GM23338 (cell line): ENCODE data around the gene SFT2D3. TPM values are rescaled to one million over a fixed set of nuclear protein-coding genes. Genes with fewer than 3 reads are reported as not detected.

Source experiments
- ATAC-seq: fragments of 200-7000 bp; cut with Tn5 transposase; 3 replicates; pipeline ENCODE4 v1.9.1; 2020
- DNase-seq: peaks from one replicate; pipeline ENCODE4 v3.0.0-alpha.2; 2015; ENCODE audit warnings: low spot score
- H2AFZ ChIP-seq: fragments of 200-600 bp; sonication (generic); 2 replicates; pipeline ENCODE4 v1.8.0; 2016; ENCODE audit warnings: antibody characterized with exemption, mild to moderate bottlenecking, moderate library complexity
- H3F3A ChIP-seq: fragments of 200-600 bp; sonication (generic); replicated peaks from 2 replicates; pipeline ENCODE4 v1.8.0; 2017; ENCODE audit warnings: antibody characterized with exemption, mixed run types, low read depth
- H3K27ac ChIP-seq: fragments of 200-600 bp; sonication (generic); 2 replicates; pipeline ENCODE4 v1.6.1; 2016; ENCODE audit warnings: low read depth
- H3K27me3 ChIP-seq: fragments of 200-600 bp; sonication (generic); 2 replicates; pipeline ENCODE4 v1.8.0; 2016; ENCODE audit warnings: mild to moderate bottlenecking, mixed run types, moderate library complexity; ENCODE audit not compliant: insufficient read depth
- H3K36me3 ChIP-seq: fragments of 200-600 bp; sonication (generic); 2 replicates; pipeline ENCODE4 v1.8.0; 2016; ENCODE audit warnings: mild to moderate bottlenecking; ENCODE audit not compliant: insufficient read depth
- H3K4me1 ChIP-seq: fragments of 200-600 bp; sonication (generic); 2 replicates; pipeline ENCODE4 v1.8.0; 2016; ENCODE audit warnings: mild to moderate bottlenecking, moderate library complexity; ENCODE audit not compliant: insufficient read depth
- H3K4me2 ChIP-seq: fragments of 200-600 bp; sonication (generic); 2 replicates; pipeline ENCODE4 v1.7.1; 2017; ENCODE audit warnings: mixed run types
- H3K4me3 ChIP-seq: fragments of 200-600 bp; sonication (generic); 2 replicates; pipeline ENCODE4 v1.6.1; 2016; ENCODE audit warnings: mixed run types
- H3K79me2 ChIP-seq: fragments of 200-600 bp; sonication (generic); replicated peaks from 2 replicates; pipeline ENCODE4 v1.8.0; 2017; ENCODE audit warnings: mild to moderate bottlenecking; ENCODE audit not compliant: insufficient read depth
- H3K9me2 ChIP-seq: fragments of 200-600 bp; sonication (generic); 2 replicates; pipeline ENCODE4 v1.8.0; 2017; ENCODE audit not compliant: insufficient read depth
- H4K20me1 ChIP-seq: fragments of 200-600 bp; sonication (generic); replicated peaks from 2 replicates; pipeline ENCODE4 v1.8.0; 2017; ENCODE audit warnings: mild to moderate bottlenecking; ENCODE audit not compliant: insufficient read depth
- H3K27ac Mint-ChIP-seq: 2 replicates; pipeline ENCODE4 v1.8.0; 2020; ENCODE audit warnings: inconsistent platforms, mild to moderate bottlenecking, moderate library complexity, mixed read lengths
- H3K27me3 Mint-ChIP-seq: 3 replicates; pipeline ENCODE4 v1.8.0; 2022; ENCODE audit warnings: low read depth, mild to moderate bottlenecking, moderate library complexity, mixed read lengths, inconsistent platforms; ENCODE audit not compliant: insufficient read depth, poor library complexity
- H3K36me3 Mint-ChIP-seq: 3 replicates; pipeline ENCODE4 v1.8.0; 2021; ENCODE audit warnings: low read depth, mild to moderate bottlenecking, inconsistent platforms, moderate library complexity, mixed read lengths
- H3K4me1 Mint-ChIP-seq: 3 replicates; pipeline ENCODE4 v1.8.0; 2020; ENCODE audit warnings: mild to moderate bottlenecking, inconsistent platforms, mixed read lengths
- H3K4me3 Mint-ChIP-seq: 3 replicates; pipeline ENCODE4 v1.8.0; 2021; ENCODE audit warnings: moderate library complexity, mild to moderate bottlenecking, inconsistent platforms, mixed read lengths
- H3K9me3 Mint-ChIP-seq: 3 replicates; pipeline ENCODE4 v1.8.0; 2020; ENCODE audit warnings: moderate library complexity, mild to moderate bottlenecking, inconsistent platforms, mixed read lengths
- CREB1 ChIP-seq: fragments of 250-450 bp; sonication (Bioruptor Pico); IDR thresholded peaks from 2 replicates; pipeline ENCODE4 v1.5.0; 2020; ENCODE audit warnings: low read depth, mild to moderate bottlenecking, moderate library complexity
- CTCF ChIP-seq, 2 experiments: fragments of 200-600 bp in 1 of 2; sonication (generic) in 1 of 2; conservative IDR thresholded peaks; 2 replicates each; pipeline versions ENCODE4 v1.5.1 to v1.6.1; 2016 to 2017; ENCODE audit warnings: antibody characterized with exemption in 2 of 2, low read depth in 2 of 2, mild to moderate bottlenecking in 2 of 2, moderate library complexity in 1 of 2
- EZH2 ChIP-seq: fragments of 200-600 bp; sonication (generic); IDR thresholded peaks from one replicate; pipeline ENCODE4 v1.8.0; 2017; ENCODE audit warnings: antibody characterized with exemption, mild to moderate bottlenecking, low read depth; ENCODE audit not compliant: unreplicated experiment
- EZH2phosphoT487 ChIP-seq: fragments of 200-600 bp; sonication (generic); IDR thresholded peaks from one replicate; pipeline ENCODE4 v1.8.1; 2018; ENCODE audit warnings: antibody characterized with exemption; ENCODE audit not compliant: unreplicated experiment
- JUNB ChIP-seq: IDR thresholded peaks from one replicate; pipeline ENCODE4 v1.6.1; 2016; ENCODE audit warnings: antibody characterized with exemption; ENCODE audit not compliant: unreplicated experiment
- NANOG ChIP-seq: IDR thresholded peaks from 2 replicates; pipeline ENCODE4 v1.6.1; 2016; ENCODE audit warnings: antibody characterized with exemption, borderline replicate concordance
- REST ChIP-seq: IDR thresholded peaks from one replicate; pipeline ENCODE4 v1.6.1; 2018; ENCODE audit warnings: antibody characterized with exemption; ENCODE audit not compliant: unreplicated experiment
- STAT1 ChIP-seq: IDR thresholded peaks from one replicate; pipeline ENCODE4 v1.6.1; 2016; ENCODE audit warnings: antibody characterized with exemption; ENCODE audit not compliant: unreplicated experiment
- ZNF114 ChIP-seq: fragments of 250-450 bp; sonication (Bioruptor Pico); IDR thresholded peaks from 2 replicates; pipeline ENCODE4 v1.5.0; 2020; ENCODE audit warnings: mild to moderate bottlenecking, moderate library complexity
- ZNF331 ChIP-seq: fragments of 250-450 bp; sonication (Bioruptor Pico); IDR thresholded peaks from 2 replicates; pipeline ENCODE4 v1.5.0; 2020; ENCODE audit warnings: low read depth, mild to moderate bottlenecking, moderate library complexity
- ZNF462 ChIP-seq: fragments of 250-450 bp; sonication (Bioruptor Pico); IDR thresholded peaks from 2 replicates; pipeline ENCODE4 v1.5.0; 2020; ENCODE audit warnings: mild to moderate bottlenecking, moderate library complexity
- polyA plus RNA-seq: library from polyadenylated mRNA; unstranded; fragments of >200 nt; fragmentation: Nextera tagmentation; extraction: Ambion mirVana; gene quantifications from 2 replicates; pipeline ENCODE4 v1.2.1, GENCODE V29; 2016
- total RNA-seq: library from RNA; depleted of rRNA; stranded (reverse); fragments of >200 nt; shearing (Covaris generic); gene quantifications from 2 replicates; pipeline ENCODE4 v1.2.3, GENCODE V29; 2014

The SFT2D3 gene
- total and polyA plus RNA-seq, 2 experiments from 2014 or later = 13.7 TPM; not detected in 1

- Histone ChIP-seq H3K4me2 (no peak overlapping the region), H3K9me2 (no peaks in the 10 kb centered on the region), H3K4me3 (no peak overlapping the region), H4K20me1 (peaks cover 7% of the 10 kb centered on the region; the same call in 1 of the 2 replicates), H3F3A (0 out of 2 replicates have a peak, but pooled peaks cover 7% of the 10 kb centered on the region), H3K4me1 (peaks cover 5% of the 10 kb centered on the region; the same call in 1 of the 2 replicates), H2AFZ (no peak overlapping the region), H3K27me3 (no peaks in the 10 kb centered on the region), H3K27ac (no peak overlapping the region), H3K79me2 (peaks cover 25% of the 10 kb centered on the region), H3K36me3 (peaks cover 42% of the 10 kb centered on the region)
- no peaks in the 10 kb centered on the region; the same call in 2 of the 3 replicates for H3K4me1 Mint-ChIP-seq
- H3K27ac Mint-ChIP-seq = no peak overlapping the region
- no peak for DNase-seq
- H3K36me3 Mint-ChIP-seq = peaks cover 49% of the 10 kb centered on the region
- ATAC-seq = no peak
- no peak overlapping the region for H3K4me3 Mint-ChIP-seq
- no peaks in the 10 kb centered on the region for H3K9me3 Mint-ChIP-seq
- H3K27me3 Mint-ChIP-seq = peaks cover under 1% of the 10 kb centered on the region
- TF ChIP-seq REST (no peak), JUNB (no peak), EZH2phosphoT487 (no peak), EZH2 (no peak), ZNF331 (no peak), CTCF (conservative IDR thresholded peaks at IDR 0.05; ENCODE audit: low read depth in 2 of 2) (no peak), CREB1 (CRISPR knock-in tag) (no peak), NANOG (no peak), ZNF114 (CRISPR knock-in tag) (no peak), STAT1 (no peak), ZNF462 (no peak)
These were observed 6.8 kb downstream of the SFT2D3 start for GRCh38 chr2:127707890-127708648.
